Lower leg skin (tissue), 4 donors: Measurements from ENCODE around the gene TOP1. TPM values are rescaled to one million over a fixed set of nuclear protein-coding genes. Genes with fewer than 3 reads are reported as not detected.

ENCODE experiments used
- DNase-seq, 2 donors: peaks; one replicate each; pipeline ENCODE4 v3.0.0-alpha.2; 2019; ENCODE audit warnings: low spot score in 2 of 2
- H3K4me3 ChIP-seq: fragments of 200-600 bp; sonication (generic); 2 replicates; pipeline ENCODE4 v1.5.1; 2017; ENCODE audit warnings: mild to moderate bottlenecking, low read depth; ENCODE audit not compliant: poor library complexity, severe bottlenecking
- POLR2A ChIP-seq, 2 donors: fragments of 450-650 bp; IDR thresholded peaks; one replicate each; pipeline ENCODE4 v1.6.1; 2016 to 2017; ENCODE audit warnings: antibody characterized with exemption in 2 of 2, mild to moderate bottlenecking in 1 of 2, moderate library complexity in 1 of 2
- WGBS, 2 donors: methylation state at CpG; one replicate each; pipeline ENCODE4 v1.1.5; 2018; 5-methylcytosine and 5-hydroxymethylcytosine counted together
- intact Hi-C: fragments of 100-400 bp; cut with DNase I; formaldehyde crosslinking; loops from one replicate; pipeline ENCODE4 v1.15.0; 2023; ENCODE audit warnings: low total_unique reads
- total RNA-seq, 4 donors: library from RNA; depleted of rRNA; stranded (reverse); fragments of >200 nt; gene quantifications; one replicate each; pipeline ENCODE4 v1.1.0, GENCODE V29; 2016
- TF ChIP-seq, protein P1 (sequence below), 3 donors: fragments of 450-650 bp; IDR thresholded peaks; one replicate each; pipeline ENCODE4 v1.5.1; 2016; ENCODE audit warnings: antibody characterized with exemption in 3 of 3, mild to moderate bottlenecking in 3 of 3, moderate library complexity in 2 of 3

Gene TOP1
- 10 to 100 TPM; 29.8 to 37.1 (median 31.9) TPM for total RNA-seq

DNA sequence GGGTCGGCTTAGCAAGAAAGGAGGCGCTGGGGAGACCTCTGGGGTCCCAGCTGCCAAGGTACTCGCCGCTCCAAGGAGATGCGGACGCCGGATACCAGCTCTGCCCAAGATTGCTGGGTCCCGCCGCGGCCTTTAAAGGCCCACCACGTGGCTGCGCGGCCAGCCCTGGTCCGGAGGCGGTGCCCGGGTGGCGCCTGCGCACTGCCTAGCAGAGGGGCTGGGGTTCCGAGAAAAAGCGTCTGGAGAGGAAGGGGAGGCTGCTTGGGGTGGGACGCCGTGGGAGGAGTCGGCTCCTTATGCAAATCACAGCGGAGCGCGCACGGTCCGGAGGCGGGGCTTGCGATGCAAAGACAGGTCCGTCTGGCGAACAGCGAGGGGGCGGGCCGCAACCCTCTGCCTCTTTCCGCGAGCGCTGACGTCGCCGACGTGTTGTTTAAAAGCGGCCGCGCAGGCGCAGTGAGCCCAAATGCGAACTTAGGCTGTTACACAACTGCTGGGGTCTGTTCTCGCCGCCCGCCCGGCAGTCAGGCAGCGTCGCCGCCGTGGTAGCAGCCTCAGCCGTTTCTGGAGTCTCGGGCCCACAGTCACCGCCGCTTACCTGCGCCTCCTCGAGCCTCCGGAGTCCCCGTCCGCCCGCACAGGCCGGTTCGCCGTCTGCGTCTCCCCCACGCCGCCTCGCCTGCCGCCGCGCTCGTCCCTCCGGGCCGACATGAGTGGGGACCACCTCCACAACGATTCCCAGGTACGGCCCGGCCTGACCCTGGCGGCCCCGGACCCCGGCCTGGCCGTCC, at the start of gene TOP1:
TOP1 (plus strand) TSS at position 464 of the 791 bp plus-strand sequence; CDS start at position 710, 246 bp downstream.
- DNase-seq, result peak; percentile 100
- H3K4me3 ChIP-seq, result peak within 1 kb of the TSS; percentile 75
- 1% methylated on average over 27 to 58 of the region's 85 CpGs for WGBS, 2 donors
- intact Hi-C loops, result no loop called here
- peak in 1 of 2 donors; percentile 91 for TF ChIP-seq POLR2A (IDR thresholded peaks at IDR 0.05)
- TF ChIP-seq, protein P1, sequence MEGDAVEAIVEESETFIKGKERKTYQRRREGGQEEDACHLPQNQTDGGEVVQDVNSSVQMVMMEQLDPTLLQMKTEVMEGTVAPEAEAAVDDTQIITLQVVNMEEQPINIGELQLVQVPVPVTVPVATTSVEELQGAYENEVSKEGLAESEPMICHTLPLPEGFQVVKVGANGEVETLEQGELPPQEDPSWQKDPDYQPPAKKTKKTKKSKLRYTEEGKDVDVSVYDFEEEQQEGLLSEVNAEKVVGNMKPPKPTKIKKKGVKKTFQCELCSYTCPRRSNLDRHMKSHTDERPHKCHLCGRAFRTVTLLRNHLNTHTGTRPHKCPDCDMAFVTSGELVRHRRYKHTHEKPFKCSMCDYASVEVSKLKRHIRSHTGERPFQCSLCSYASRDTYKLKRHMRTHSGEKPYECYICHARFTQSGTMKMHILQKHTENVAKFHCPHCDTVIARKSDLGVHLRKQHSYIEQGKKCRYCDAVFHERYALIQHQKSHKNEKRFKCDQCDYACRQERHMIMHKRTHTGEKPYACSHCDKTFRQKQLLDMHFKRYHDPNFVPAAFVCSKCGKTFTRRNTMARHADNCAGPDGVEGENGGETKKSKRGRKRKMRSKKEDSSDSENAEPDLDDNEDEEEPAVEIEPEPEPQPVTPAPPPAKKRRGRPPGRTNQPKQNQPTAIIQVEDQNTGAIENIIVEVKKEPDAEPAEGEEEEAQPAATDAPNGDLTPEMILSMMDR (IDR thresholded peaks at IDR 0.05), result peak in 1 of 3 donors; percentile 19

DNA sequence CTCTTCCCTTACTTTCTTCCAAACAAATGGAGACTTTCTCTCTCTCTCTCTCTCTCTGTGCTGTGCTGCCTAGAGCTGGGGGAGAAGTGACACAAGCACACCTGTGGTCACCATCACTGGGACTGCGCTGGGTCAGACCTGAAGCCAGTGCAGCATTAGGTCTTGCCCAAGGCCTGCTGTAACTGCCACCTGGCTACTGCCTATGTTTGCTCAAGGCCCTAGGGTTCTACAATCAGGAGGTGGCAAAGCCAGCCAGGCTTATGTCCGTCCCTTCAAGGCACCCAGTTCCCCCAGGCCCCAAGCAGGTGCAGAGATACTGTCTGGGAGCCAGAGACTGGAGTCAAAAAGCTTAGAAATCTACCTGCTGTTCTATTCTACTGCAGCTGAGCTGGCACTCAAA, 49.4 kb upstream of the TOP1 start:
- WGBS, 2 donors, result 71 to 78% methylated on average over 2 of the region's 2 CpGs
- intact Hi-C loops, result no loop called here
- DNase-seq, result peak in 1 of 2 donors; percentile 28
- TF ChIP-seq POLR2A (IDR thresholded peaks at IDR 0.05), result no peak
- TF ChIP-seq, protein P1 (IDR thresholded peaks at IDR 0.05), result no peak
- H3K4me3 ChIP-seq, result no peak overlapping the region

DNA sequence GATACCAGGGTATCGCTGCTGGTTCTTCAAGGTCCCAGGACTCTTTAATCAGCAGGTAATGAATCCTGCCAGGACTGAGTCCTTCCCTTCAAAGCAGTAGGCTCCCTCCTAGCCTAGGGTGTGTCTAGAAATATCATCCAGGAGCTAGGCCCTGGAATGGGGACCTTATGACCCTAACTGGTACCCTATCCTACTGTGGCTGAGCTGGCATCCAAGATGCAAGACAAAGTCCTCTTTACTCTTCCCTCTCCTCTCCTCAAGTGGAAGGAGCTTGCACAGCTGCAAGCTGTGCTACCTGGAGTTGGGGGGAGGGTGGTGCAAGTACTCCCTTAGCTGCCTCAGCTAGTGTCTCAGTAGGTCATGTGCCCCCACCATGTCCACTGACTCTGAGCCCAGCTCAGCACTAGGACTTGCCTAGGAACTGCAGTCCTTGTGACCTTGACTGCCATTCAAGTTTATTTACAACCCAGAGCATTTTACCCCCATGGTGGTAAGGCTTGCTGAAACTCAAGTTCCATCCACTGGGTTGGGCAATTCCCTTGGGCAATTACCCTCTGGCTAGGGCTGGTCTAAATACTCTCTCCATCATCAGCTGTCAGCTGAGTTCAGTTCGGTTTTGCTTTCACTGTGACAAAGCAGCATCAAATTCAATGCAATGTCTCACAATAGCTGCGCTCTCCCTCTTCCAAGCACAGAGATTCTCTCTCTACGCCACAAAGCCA, 48.4 kb upstream of the TOP1 start:
- intact Hi-C loops, result no loop called here
- 82 to 92% methylated on average over 4 of the region's 4 CpGs for WGBS, 2 donors
- TF ChIP-seq, protein P1 (IDR thresholded peaks at IDR 0.05), result no peak
- no peak for TF ChIP-seq POLR2A (IDR thresholded peaks at IDR 0.05)
- peak in 1 of 2 donors; percentile 58 for DNase-seq
- H3K4me3 ChIP-seq, result no peak overlapping the region

DNA sequence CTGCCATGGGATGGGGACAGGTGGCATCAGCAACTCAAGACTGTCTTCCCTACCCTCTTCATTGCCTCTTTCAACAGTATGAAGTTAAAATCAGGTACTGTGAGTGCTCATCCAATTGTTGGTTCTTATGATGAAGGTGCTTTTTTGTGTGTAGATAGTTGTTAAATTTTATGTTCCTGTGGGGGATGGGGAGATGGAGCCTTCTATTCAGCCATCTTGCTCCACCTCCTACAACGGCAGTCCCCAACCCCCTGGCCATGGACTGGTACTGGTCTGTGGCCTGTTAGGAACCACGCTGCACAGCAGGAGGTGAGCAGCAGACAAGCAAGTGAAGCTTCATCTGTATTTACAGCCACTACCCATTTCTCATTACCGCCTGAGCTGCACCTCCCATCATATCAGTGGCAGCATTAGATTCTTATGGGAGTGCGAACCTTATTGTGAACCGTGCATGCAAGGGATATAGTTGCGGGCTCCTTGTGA, 47.8 kb upstream of the TOP1 start:
- intact Hi-C loops, result no loop called here
- no peak overlapping the region for H3K4me3 ChIP-seq
- 89 to 92% methylated on average over 6 of the region's 6 CpGs for WGBS, 2 donors
- DNase-seq, result peak in 1 of 2 donors; percentile 54
- TF ChIP-seq, protein P1 (IDR thresholded peaks at IDR 0.05), result no peak
- TF ChIP-seq POLR2A (IDR thresholded peaks at IDR 0.05), result no peak

DNA sequence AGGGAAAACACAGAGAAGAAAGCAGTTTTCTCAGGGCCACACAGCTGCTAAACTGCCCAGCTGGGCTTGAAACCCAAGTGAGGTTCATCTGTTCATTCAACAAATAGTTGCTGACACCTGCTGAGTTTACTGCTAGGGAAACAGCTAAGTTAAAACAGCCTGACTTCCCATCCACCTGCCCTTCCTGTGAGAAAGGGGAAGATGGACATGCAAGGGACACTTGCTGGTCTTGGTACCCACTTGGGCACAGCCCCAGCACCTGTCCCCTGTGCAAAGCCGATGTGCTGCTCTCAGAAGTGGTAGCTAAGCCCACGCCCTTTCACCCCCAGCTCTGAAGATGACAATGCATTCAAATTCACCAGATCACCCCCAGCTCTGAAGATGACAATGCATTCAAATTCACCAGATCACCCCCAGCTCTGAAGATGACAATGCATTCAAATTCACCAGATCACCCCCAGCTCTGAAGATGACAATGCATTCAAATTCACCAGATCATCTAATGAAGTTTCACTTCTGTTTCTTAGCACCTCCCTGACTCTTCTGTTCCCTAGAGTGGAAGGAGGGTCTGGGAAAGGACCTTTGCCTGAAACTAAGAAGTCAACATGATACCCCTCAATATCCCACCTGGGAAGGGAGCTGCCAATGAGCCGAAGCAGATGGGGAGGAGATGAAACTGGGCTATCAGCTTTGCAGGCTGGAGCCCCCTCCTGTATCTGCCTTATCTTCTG, 46.0 kb upstream of the TOP1 start:
- H3K4me3 ChIP-seq, result no peak overlapping the region
- peak in 1 of 2 donors; percentile 43 for DNase-seq
- TF ChIP-seq, protein P1 (IDR thresholded peaks at IDR 0.05), result no peak
- no peak for TF ChIP-seq POLR2A (IDR thresholded peaks at IDR 0.05)
- intact Hi-C loops, result no loop called here
- WGBS, 2 donors, result 84 to 89% methylated on average over 3 of the region's 3 CpGs
